ENCODE measurements around the gene ONECUT2. TPM values are rescaled to one million over a fixed set of nuclear protein-coding genes. Genes with fewer than 3 reads are reported as not detected.

Gene ONECUT2
- total and polyA plus RNA-seq, 3 donors from 2014 or later = 0.69 to 0.93 (median 0.79) TPM

DNA sequence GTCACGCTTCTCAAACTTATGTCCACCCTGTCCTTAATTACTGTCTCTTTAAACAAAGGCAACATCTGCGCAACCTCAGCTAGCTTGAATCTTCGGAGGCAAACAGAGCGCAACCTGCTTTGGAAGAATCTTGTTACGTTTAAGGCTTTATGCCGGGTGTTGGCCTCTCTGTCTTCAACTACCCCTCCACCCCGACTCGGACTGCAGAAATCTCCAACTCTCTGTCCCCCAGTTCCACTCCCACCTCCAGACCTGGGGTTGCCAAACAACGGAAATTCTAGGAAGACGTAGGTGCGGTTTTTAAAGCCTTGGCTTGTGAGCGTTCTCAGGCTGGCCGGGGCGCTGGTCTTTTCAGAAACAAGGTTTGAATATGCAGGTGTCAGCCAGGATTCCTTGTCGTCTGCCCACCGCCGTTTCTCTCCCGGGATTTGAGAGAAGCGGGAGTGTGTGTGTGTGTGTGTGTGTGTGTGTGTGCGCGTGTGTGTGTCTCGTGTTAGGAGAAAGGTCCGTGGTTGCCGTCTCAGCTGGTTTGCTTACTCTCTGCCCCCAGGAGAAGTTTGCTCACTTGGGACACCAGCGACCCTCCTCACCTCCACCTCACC, 1.1 kb upstream of the ONECUT2 start:
- Histone ChIP-seq H3K4me1 (peaks cover 10% of the 10 kb centered on the region), H3K9me3 (no peaks in the 10 kb centered on the region), H3K27ac (no peak overlapping the region), H3K27me3 (peaks cover 5% of the 10 kb centered on the region), H3K36me3 (ENCODE audit: low read depth, missing control alignments) (no peaks in the 10 kb centered on the region), H3K4me3 (peak overlapping the region in 1 of 2 donors; percentile 47)
- 4 to 5% methylated on average over 15 to 25 of the region's 25 CpGs for WGBS, 2 donors
- DNase-seq = no peak
- TF ChIP-seq CTCF (IDR thresholded peaks at IDR 0.05) = no peak
- TF ChIP-seq POLR2A (IDR thresholded peaks at IDR 0.05) = no peak
- intact Hi-C loops (cut with DNase I; ENCODE audit: low total_unique reads) = no loop called here

DNA sequence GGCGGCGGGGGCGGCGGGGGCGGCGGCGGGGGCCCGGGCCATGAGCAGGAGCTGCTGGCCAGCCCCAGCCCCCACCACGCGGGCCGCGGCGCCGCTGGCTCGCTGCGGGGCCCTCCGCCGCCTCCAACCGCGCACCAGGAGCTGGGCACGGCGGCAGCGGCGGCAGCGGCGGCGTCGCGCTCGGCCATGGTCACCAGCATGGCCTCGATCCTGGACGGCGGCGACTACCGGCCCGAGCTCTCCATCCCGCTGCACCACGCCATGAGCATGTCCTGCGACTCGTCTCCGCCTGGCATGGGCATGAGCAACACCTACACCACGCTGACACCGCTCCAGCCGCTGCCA, 644 bp downstream of the ONECUT2 start:
- Histone ChIP-seq H3K36me3 (ENCODE audit: low read depth, missing control alignments) (no peaks in the 10 kb centered on the region), H3K4me1 (peaks cover 23% of the 10 kb centered on the region), H3K27me3 (peaks cover 5% of the 10 kb centered on the region), H3K27ac (no peak overlapping the region), H3K9me3 (no peaks in the 10 kb centered on the region), H3K4me3 (no peak overlapping the region)
- 1 to 4% methylated on average over 4 to 33 of the region's 44 CpGs for WGBS, 2 donors
- no peak for DNase-seq
- intact Hi-C loops (cut with DNase I; ENCODE audit: low total_unique reads) = no loop called here
- TF ChIP-seq POLR2A (IDR thresholded peaks at IDR 0.05) (no peak), CTCF (IDR thresholded peaks at IDR 0.05) (no peak)

DNA sequence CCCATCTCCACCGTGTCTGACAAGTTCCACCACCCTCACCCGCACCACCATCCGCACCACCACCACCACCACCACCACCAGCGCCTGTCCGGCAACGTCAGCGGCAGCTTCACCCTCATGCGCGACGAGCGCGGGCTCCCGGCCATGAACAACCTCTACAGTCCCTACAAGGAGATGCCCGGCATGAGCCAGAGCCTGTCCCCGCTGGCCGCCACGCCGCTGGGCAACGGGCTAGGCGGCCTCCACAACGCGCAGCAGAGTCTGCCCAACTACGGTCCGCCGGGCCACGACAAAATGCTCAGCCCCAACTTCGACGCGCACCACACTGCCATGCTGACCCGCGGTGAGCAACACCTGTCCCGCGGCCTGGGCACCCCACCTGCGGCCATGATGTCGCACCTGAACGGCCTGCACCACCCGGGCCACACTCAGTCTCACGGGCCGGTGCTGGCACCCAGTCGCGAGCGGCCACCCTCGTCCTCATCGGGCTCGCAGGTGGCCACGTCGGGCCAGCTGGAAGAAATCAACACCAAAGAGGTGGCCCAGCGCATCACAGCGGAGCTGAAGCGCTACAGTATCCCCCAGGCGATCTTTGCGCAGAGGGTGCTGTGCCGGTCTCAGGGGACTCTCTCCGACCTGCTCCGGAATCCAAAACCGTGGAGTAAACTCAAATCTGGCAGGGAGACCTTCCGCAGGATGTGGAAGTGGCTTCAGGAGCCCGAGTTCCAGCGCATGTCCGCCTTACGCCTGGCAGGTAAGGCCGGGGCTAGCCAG, 1.2 kb downstream of the ONECUT2 start:
- Histone ChIP-seq H3K36me3 (ENCODE audit: low read depth, missing control alignments) (no peaks in the 10 kb centered on the region), H3K9me3 (no peaks in the 10 kb centered on the region), H3K27me3 (peaks cover 5% of the 10 kb centered on the region), H3K4me1 (peaks cover 23% of the 10 kb centered on the region), H3K27ac (no peak overlapping the region), H3K4me3 (peak overlapping the region in 1 of 2 donors; percentile 10)
- WGBS, 2 donors = 2 to 4% methylated on average over 34 to 51 of the region's 62 CpGs
- TF ChIP-seq CTCF (IDR thresholded peaks at IDR 0.05) = no peak
- no peak for TF ChIP-seq POLR2A (IDR thresholded peaks at IDR 0.05)
- intact Hi-C loops (cut with DNase I; ENCODE audit: low total_unique reads) = no loop called here
- DNase-seq = no peak

- Histone ChIP-seq H3K36me3 (ENCODE audit: low read depth, missing control alignments) (no peaks in the 10 kb centered on the region), H3K4me3 (no peak overlapping the region), H3K27ac (no peak overlapping the region), H3K9me3 (no peaks in the 10 kb centered on the region), H3K27me3 (peaks cover 5% of the 10 kb centered on the region), H3K4me1 (peaks cover 23% of the 10 kb centered on the region)
- DNase-seq = no peak
- no peak for TF ChIP-seq CTCF (IDR thresholded peaks at IDR 0.05)
- intact Hi-C loops (cut with DNase I; ENCODE audit: low total_unique reads) = no loop called here
- 3% methylated on average over 13 of the region's 13 CpGs for WGBS, 2 donors
These were observed 1.8 kb downstream of the ONECUT2 start for GRCh38 chr18:57436965-57437333.

GRCh38 chr18:57437402-57437765, 2.2 kb downstream of the ONECUT2 start:
- 2 to 3% methylated on average over 7 to 16 of the region's 16 CpGs for WGBS, 2 donors
- peak overlapping the region in 1 of 2 donors; percentile 11 for H3K4me3 ChIP-seq
- H3K27ac ChIP-seq = no peak overlapping the region
- peaks cover 23% of the 10 kb centered on the region for H3K4me1 ChIP-seq
- DNase-seq = no peak
- H3K27me3 ChIP-seq = peaks cover 5% of the 10 kb centered on the region
- H3K9me3 ChIP-seq = no peaks in the 10 kb centered on the region
- intact Hi-C loops (cut with DNase I; ENCODE audit: low total_unique reads) = no loop called here
- H3K36me3 ChIP-seq (ENCODE audit: low read depth, missing control alignments) = no peaks in the 10 kb centered on the region
- TF ChIP-seq POLR2A (IDR thresholded peaks at IDR 0.05) = no peak
- no peak for TF ChIP-seq CTCF (IDR thresholded peaks at IDR 0.05)

Data from testis (tissue), 3 donors.